Esophagus squamous epithelium (tissue), 5 donors: ENCODE measurements around the gene RNF208. TPM values are rescaled to one million over a fixed set of nuclear protein-coding genes. Genes with fewer than 3 reads are reported as not detected.

Experiments used
- DNase-seq: peaks from one replicate; lab custom pipeline; 2025; lab: John Stamatoyannopoulos, UW
- H3K27ac ChIP-seq, 4 donors: fragments of 200-600 bp; sonication (generic); one replicate each; pipeline ENCODE4 v1.5.1; 2016 to 2019; ENCODE audit warnings: mild to moderate bottlenecking in 1 of 4
- H3K27me3 ChIP-seq, 4 donors: fragments of 200-600 bp; sonication (generic); 1 replicate in 3 of 4; 2 replicates in 1 of 4; pipeline versions ENCODE4 v1.5.1 to v1.6.0; 2017 to 2021; ENCODE audit warnings: antibody characterized with exemption in 1 of 4
- H3K36me3 ChIP-seq, 3 donors: fragments of 200-600 bp; sonication (generic); one replicate each; pipeline ENCODE4 v1.5.1; 2016 to 2019
- H3K4me1 ChIP-seq, 3 donors: fragments of 200-600 bp; sonication (generic); one replicate each; pipeline ENCODE4 v1.5.1; 2017 to 2019
- H3K4me3 ChIP-seq, 4 donors: fragments of 200-600 bp; sonication (generic); 1 replicate in 3 of 4; 2 replicates in 1 of 4; pipeline ENCODE4 v1.5.1; 2016 to 2019; ENCODE audit warnings: mild to moderate bottlenecking in 2 of 4, moderate library complexity in 1 of 4
- H3K9me3 ChIP-seq, 3 donors: fragments of 200-600 bp; sonication (generic); one replicate each; pipeline ENCODE4 v1.5.1; 2016 to 2019
- CTCF ChIP-seq, 6 experiments: fragments of 450-650 bp in 4 of 6; fragments of 200-600 bp in 2 of 6; sonication (generic) in 2 of 6; IDR thresholded peaks; one replicate each; pipeline ENCODE4 v1.5.1; 2016 to 2019; ENCODE audit warnings: antibody characterized with exemption in 6 of 6, mild to moderate bottlenecking in 4 of 6, moderate library complexity in 4 of 6
- POLR2A ChIP-seq, 4 donors: fragments of 450-650 bp; IDR thresholded peaks; one replicate each; pipeline ENCODE4 v1.6.1; 2017; ENCODE audit warnings: antibody characterized with exemption in 4 of 4, mild to moderate bottlenecking in 4 of 4, moderate library complexity in 3 of 4
- WGBS, 2 donors: methylation state at CpG; one replicate each; pipeline ENCODE4 v1.1.5; 2018; 5-methylcytosine and 5-hydroxymethylcytosine counted together
- intact Hi-C: fragments of 100-400 bp; cut with DNase I; formaldehyde crosslinking; loops from one replicate; pipeline ENCODE4 v1.15.0; 2022
- total RNA-seq, 4 donors: library from RNA; depleted of rRNA; stranded (reverse); fragments of >200 nt; gene quantifications; one replicate each; pipeline ENCODE4 v1.1.0, GENCODE V29; 2016
- donor health status: DM: yes; HTN: yes; CAD: no.

The RNF208 gene
- total RNA-seq, 4 donors from 2014 or later: 2.3 to 3.2 (median 2.5) TPM

GRCh38 chr9:137201205-137201868 is 20.7 kb downstream of the RNF208 start:
- Histone ChIP-seq H3K4me3 (peak overlapping the region; percentile 59 to 82 (median 72)), H3K36me3 (no peaks in the 10 kb centered on the region), H3K9me3 (no peaks in the 10 kb centered on the region), H3K27ac (peak overlapping the region; percentile 89 to 94 (median 90)), H3K4me1 (peaks cover 63 to 85% (median 72%) of the 10 kb centered on the region in 3 donors), H3K27me3 (no peaks in the 10 kb centered on the region)
- intact Hi-C loops: no loop called here
- DNase-seq: no peak
- TF ChIP-seq CTCF (IDR thresholded peaks at IDR 0.05): peak in 1 of 6 experiments; percentile 4
- TF ChIP-seq POLR2A (IDR thresholded peaks at IDR 0.05): no peak
- 14 to 15% methylated on average over 9 to 13 of the region's 23 CpGs for WGBS, 2 donors

- TF ChIP-seq CTCF (IDR thresholded peaks at IDR 0.05) (peak in 2 of 6 experiments; percentile 3 to 17), POLR2A (IDR thresholded peaks at IDR 0.05) (peak in 3 of 4 donors; percentile 23 to 83 (median 82))
- Histone ChIP-seq H3K4me3 (peak within 1 kb of the TSS; percentile 59 to 82 (median 72)), H3K27ac (peak within 1 kb of the TSS; percentile 89 to 94 (median 90)), H3K36me3 (no peaks in the 10 kb centered on the region), H3K9me3 (no peaks in the 10 kb centered on the region), H3K4me1 (peaks cover 64 to 86% (median 73%) of the 10 kb centered on the region in 3 donors), H3K27me3 (no peaks in the 10 kb centered on the region)
- intact Hi-C loops: no loop called here
- 0% methylated on average over 5 of the region's 118 CpGs; no CpG with 5 or more reads in 1 of the 2 donors for WGBS, 2 donors
- DNase-seq: peak; percentile 96
Measured at GRCh38 chr9:137200311-137201204, 21.5 kb downstream of the RNF208 start, which contains the start of gene TPRN. Gene TPRN (minus strand): TSS chr9:137200741. CDS start chr9:137200711, 30 bp downstream.

- intact Hi-C loops: no loop called here
- peak overlapping the region in 3 of 4 donors; percentile 53 to 94 (median 70) for H3K27ac ChIP-seq
- no peaks in the 10 kb centered on the region for H3K9me3 ChIP-seq
- H3K4me1 ChIP-seq: peaks cover 69 to 91% (median 76%) of the 10 kb centered on the region in 3 donors
- DNase-seq: no peak
- peak overlapping the region; percentile 39 to 82 (median 72) for H3K4me3 ChIP-seq
- no peaks in the 10 kb centered on the region for H3K27me3 ChIP-seq
- WGBS, 2 donors: 55% methylated on average over 4 of the region's 51 CpGs; no CpG with 5 or more reads in 1 of the 2 donors
- TF ChIP-seq POLR2A (IDR thresholded peaks at IDR 0.05) (no peak), CTCF (IDR thresholded peaks at IDR 0.05) (no peak)
- H3K36me3 ChIP-seq: no peaks in the 10 kb centered on the region
Measured at GRCh38 chr9:137199411-137200121, 22.5 kb downstream of the RNF208 start.

GRCh38 chr9:137198902-137199283 is 23.1 kb downstream of the RNF208 start:
- DNase-seq: no peak
- TF ChIP-seq POLR2A (IDR thresholded peaks at IDR 0.05) (no peak), CTCF (IDR thresholded peaks at IDR 0.05) (no peak)
- intact Hi-C loops: no loop called here
- no peaks in the 10 kb centered on the region for H3K9me3 ChIP-seq
- peak overlapping the region; percentile 39 to 82 (median 72) for H3K4me3 ChIP-seq
- no peaks in the 10 kb centered on the region for H3K36me3 ChIP-seq
- peak overlapping the region in 3 of 4 donors; percentile 53 to 94 (median 70) for H3K27ac ChIP-seq
- H3K27me3 ChIP-seq: no peaks in the 10 kb centered on the region
- 78% methylated on average over 8 of the region's 11 CpGs; no CpG with 5 or more reads in 1 of the 2 donors for WGBS, 2 donors
- peaks cover 71 to 91% (median 75%) of the 10 kb centered on the region in 3 donors for H3K4me1 ChIP-seq
